Astrocyte (in vitro differentiated cells and primary cell): ENCODE measurements around the gene LGALS8. TPM values are rescaled to one million over a fixed set of nuclear protein-coding genes. Genes with fewer than 3 reads are reported as not detected.

ENCODE experiments used
- DNase-seq: peaks from one replicate; pipeline ENCODE4 v3.0.0-alpha.2; 2010; ENCODE audit warnings: low read depth
- FAIRE-seq: peaks from 2 replicates; lab custom pipeline; 2011; peaks lifted over from hg19 to GRCh38; lab: Jason Lieb, UNC
- H2AFZ ChIP-seq: 2 replicates; pipeline ENCODE4 v1.6.0; 2012; ENCODE audit warnings: low read depth, low read length, inconsistent platforms
- H3K27ac ChIP-seq: 2 replicates; pipeline ENCODE4 v1.5.1; 2011; ENCODE audit warnings: low read depth, low read length, inconsistent platforms
- H3K27me3 ChIP-seq: 2 replicates; pipeline ENCODE4 v1.6.0; 2011; ENCODE audit warnings: low read length, inconsistent platforms; ENCODE audit not compliant: insufficient read depth
- H3K36me3 ChIP-seq: 2 replicates; pipeline ENCODE4 v1.5.1; 2011; ENCODE audit warnings: low read length, inconsistent platforms; ENCODE audit not compliant: insufficient read depth
- H3K4me1 ChIP-seq: 2 replicates; pipeline ENCODE4 v1.5.1; 2011; ENCODE audit warnings: low read length, inconsistent platforms; ENCODE audit not compliant: insufficient read depth
- H3K4me2 ChIP-seq: 2 replicates; pipeline ENCODE4 v1.6.0; 2012; ENCODE audit warnings: low read length, inconsistent platforms
- H3K4me3 ChIP-seq: 2 replicates; pipeline ENCODE4 v1.5.1; 2011; ENCODE audit warnings: low read depth, mild to moderate bottlenecking, low read length, inconsistent platforms; ENCODE audit not compliant: insufficient read depth
- H3K79me2 ChIP-seq: 2 replicates; pipeline ENCODE4 v1.6.0; 2012; ENCODE audit warnings: mild to moderate bottlenecking, low read length, inconsistent platforms; ENCODE audit not compliant: insufficient read depth
- H3K9ac ChIP-seq: 2 replicates; pipeline ENCODE4 v1.6.0; 2012; ENCODE audit warnings: mild to moderate bottlenecking, low read length, inconsistent platforms
- H3K9me3 ChIP-seq: 2 replicates; pipeline ENCODE4 v1.5.1; 2012; ENCODE audit warnings: low read depth, mild to moderate bottlenecking, low read length, inconsistent platforms; ENCODE audit not compliant: insufficient read depth
- H4K20me1 ChIP-seq: 2 replicates; pipeline ENCODE4 v1.6.0; 2012; ENCODE audit warnings: low read length, inconsistent platforms; ENCODE audit not compliant: insufficient read depth
- H3K27ac Mint-ChIP-seq: one replicate; pipeline ENCODE4 v1.8.0; 2021; ENCODE audit warnings: mild to moderate bottlenecking, mixed read lengths; ENCODE audit not compliant: unreplicated experiment
- H3K27me3 Mint-ChIP-seq: one replicate; pipeline ENCODE4 v1.8.0; 2021; ENCODE audit warnings: low read depth, mixed read lengths; ENCODE audit not compliant: unreplicated experiment
- H3K36me3 Mint-ChIP-seq: one replicate; pipeline ENCODE4 v1.8.0; 2021; ENCODE audit warnings: low read depth, mixed read lengths; ENCODE audit not compliant: unreplicated experiment
- H3K4me1 Mint-ChIP-seq: one replicate; pipeline ENCODE4 v1.8.0; 2021; ENCODE audit warnings: low read depth, mixed read lengths; ENCODE audit not compliant: unreplicated experiment
- H3K4me3 Mint-ChIP-seq: one replicate; pipeline ENCODE4 v1.8.0; 2021; ENCODE audit warnings: mild to moderate bottlenecking, moderate library complexity, mixed read lengths; ENCODE audit not compliant: unreplicated experiment
- H3K9me3 Mint-ChIP-seq: one replicate; pipeline ENCODE4 v1.8.0; 2021; ENCODE audit warnings: mild to moderate bottlenecking, mixed read lengths; ENCODE audit not compliant: unreplicated experiment
- CTCF ChIP-seq: IDR thresholded peaks from 2 replicates; pipeline ENCODE4 v1.5.1; 2011; ENCODE audit warnings: low read depth, mild to moderate bottlenecking, inconsistent platforms, low read length, moderate library complexity; ENCODE audit not compliant: insufficient read depth
- EZH2 ChIP-seq: IDR thresholded peaks from 2 replicates; pipeline ENCODE4 v1.6.1; 2012; ENCODE audit warnings: mild to moderate bottlenecking, low read length, inconsistent platforms; ENCODE audit not compliant: insufficient read depth
- total RNA-seq: library from RNA; stranded (reverse); gene quantifications from 2 replicates; pipeline ENCODE4 v1.2.1, GENCODE V29; 2021

LGALS8 gene
- total RNA-seq, 1 donor from 2014 or later, result 27.9 TPM

DNA sequence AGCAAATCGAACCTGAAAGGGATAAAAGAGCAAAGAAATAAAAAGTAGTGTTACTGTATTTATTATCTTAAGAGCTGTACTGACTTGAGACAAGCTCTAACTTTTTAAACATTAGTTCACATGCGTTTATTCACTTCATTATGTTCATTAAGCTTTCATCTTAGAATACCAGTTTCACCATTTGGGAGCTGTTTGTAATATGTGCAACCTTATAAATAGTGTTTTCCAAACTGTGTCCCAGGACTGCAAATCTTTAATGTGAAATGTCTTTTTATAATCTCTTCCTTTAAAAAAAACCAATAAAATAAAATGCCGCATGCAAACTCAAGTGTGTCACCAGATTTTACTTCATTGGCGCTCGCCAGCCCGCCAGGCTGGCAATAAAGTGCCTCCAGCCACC lies 28.3 kb downstream of the LGALS8 start:
- no peaks in the 10 kb centered on the region for H3K9me3 ChIP-seq
- FAIRE-seq (no peak), DNase-seq (no peak)
- Mint-ChIP-seq H3K36me3 (peaks cover 24% of the 10 kb centered on the region), H3K4me3 (no peak overlapping the region), H3K27me3 (no peaks in the 10 kb centered on the region), H3K27ac (no peak overlapping the region), H3K4me1 (no peaks in the 10 kb centered on the region), H3K9me3 (no peaks in the 10 kb centered on the region)
- H3K79me2 ChIP-seq, result no peaks in the 10 kb centered on the region
- no peak overlapping the region for H3K4me3 ChIP-seq
- no peak overlapping the region for H2AFZ ChIP-seq
- H3K9ac ChIP-seq, result no peak overlapping the region
- H3K27me3 ChIP-seq, result no peaks in the 10 kb centered on the region
- peaks cover 81% of the 10 kb centered on the region for H3K36me3 ChIP-seq
- no peak overlapping the region for H3K4me2 ChIP-seq
- TF ChIP-seq EZH2 (no peak), CTCF (no peak)
- H4K20me1 ChIP-seq, result no peaks in the 10 kb centered on the region
- no peak overlapping the region for H3K27ac ChIP-seq
- H3K4me1 ChIP-seq, result no peaks in the 10 kb centered on the region

DNA sequence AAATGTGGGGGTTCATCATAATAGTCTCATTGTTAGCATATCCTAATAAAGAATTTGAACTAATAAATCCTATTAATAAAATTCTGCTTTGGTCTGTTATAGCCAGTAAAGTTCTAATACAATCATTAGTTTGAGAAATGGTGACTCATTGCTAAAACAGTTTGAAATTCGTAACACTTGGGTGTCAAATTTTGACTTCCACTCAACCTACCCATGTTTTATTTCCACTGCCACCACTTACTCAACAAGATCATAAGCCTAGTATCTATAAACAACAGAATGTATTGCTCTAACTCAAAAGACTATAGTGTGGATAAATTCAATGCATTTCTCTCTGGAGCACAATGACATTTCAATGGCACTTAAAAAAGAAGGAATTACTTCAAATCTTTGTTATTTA lies 29.1 kb downstream of the LGALS8 start:
- Histone ChIP-seq H3K27me3 (no peaks in the 10 kb centered on the region), H4K20me1 (no peaks in the 10 kb centered on the region), H3K9me3 (no peaks in the 10 kb centered on the region), H3K4me1 (no peaks in the 10 kb centered on the region), H3K9ac (no peak overlapping the region), H3K36me3 (peaks cover 79% of the 10 kb centered on the region), H3K4me2 (no peak overlapping the region), H3K79me2 (no peaks in the 10 kb centered on the region), H3K4me3 (no peak overlapping the region), H3K27ac (no peak overlapping the region), H2AFZ (no peak overlapping the region)
- Mint-ChIP-seq H3K27me3 (no peaks in the 10 kb centered on the region), H3K27ac (no peak overlapping the region), H3K36me3 (peaks cover 23% of the 10 kb centered on the region), H3K4me3 (no peak overlapping the region), H3K9me3 (no peaks in the 10 kb centered on the region), H3K4me1 (no peaks in the 10 kb centered on the region)
- FAIRE-seq (no peak), DNase-seq (no peak)
- no peak for TF ChIP-seq EZH2
- no peak for TF ChIP-seq CTCF

GRCh38 chr1:236553370-236553769 lies 29.6 kb downstream of the LGALS8 start:
- H3K27me3 Mint-ChIP-seq, result no peaks in the 10 kb centered on the region
- Histone ChIP-seq H3K4me3 (no peak overlapping the region), H3K36me3 (peaks cover 79% of the 10 kb centered on the region), H3K9me3 (no peaks in the 10 kb centered on the region), H3K27me3 (no peaks in the 10 kb centered on the region), H3K4me1 (no peaks in the 10 kb centered on the region), H3K27ac (no peak overlapping the region), H3K9ac (no peak overlapping the region), H2AFZ (no peak overlapping the region), H3K4me2 (no peak overlapping the region), H4K20me1 (no peaks in the 10 kb centered on the region), H3K79me2 (no peaks in the 10 kb centered on the region)
- no peak for DNase-seq
- no peak overlapping the region for H3K27ac Mint-ChIP-seq
- no peaks in the 10 kb centered on the region for H3K4me1 Mint-ChIP-seq
- no peak overlapping the region for H3K4me3 Mint-ChIP-seq
- TF ChIP-seq CTCF (no peak), EZH2 (no peak)
- peaks cover 22% of the 10 kb centered on the region for H3K36me3 Mint-ChIP-seq
- H3K9me3 Mint-ChIP-seq, result no peaks in the 10 kb centered on the region
- FAIRE-seq, result no peak
